Activated effector memory CD4-positive, alpha-beta T cell treated with Interleukin-2 at 50 U/mL for 16 hours (primary cell): ENCODE measurements around the gene FAM174A.

Experiments used
- DNase-seq: peaks from one replicate; pipeline ENCODE4 v3.0.0-alpha.2; 2020

Gene FAM174A

GRCh38 chr5:100535060-100536005 lies at the start of gene FAM174A:
TSS of gene FAM174A (plus strand) at chr5:100535374. CDS start at chr5:100535531, 157 bp downstream.
- DNase-seq = peak; percentile 88

DNA sequence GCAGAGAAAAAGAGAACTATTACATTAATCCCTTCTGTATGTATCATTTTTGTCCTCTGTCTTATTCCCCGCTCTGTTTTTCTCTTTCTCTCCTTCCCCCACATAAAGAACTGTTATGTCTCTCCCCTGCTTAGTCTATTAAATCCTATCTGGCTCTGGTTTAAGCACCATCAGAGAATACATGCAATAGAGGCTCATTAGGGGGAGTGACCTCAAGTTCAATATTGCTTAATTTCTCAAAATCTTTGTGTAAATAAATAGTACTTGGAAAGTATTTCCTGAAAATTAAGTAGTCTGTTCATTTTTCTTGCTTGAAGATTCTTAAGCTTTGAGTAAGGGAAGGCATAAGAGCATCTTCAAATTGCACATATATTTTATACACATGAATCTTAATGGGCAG lies 41.2 kb upstream of the FAM174A start:
- no peak for DNase-seq

DNA sequence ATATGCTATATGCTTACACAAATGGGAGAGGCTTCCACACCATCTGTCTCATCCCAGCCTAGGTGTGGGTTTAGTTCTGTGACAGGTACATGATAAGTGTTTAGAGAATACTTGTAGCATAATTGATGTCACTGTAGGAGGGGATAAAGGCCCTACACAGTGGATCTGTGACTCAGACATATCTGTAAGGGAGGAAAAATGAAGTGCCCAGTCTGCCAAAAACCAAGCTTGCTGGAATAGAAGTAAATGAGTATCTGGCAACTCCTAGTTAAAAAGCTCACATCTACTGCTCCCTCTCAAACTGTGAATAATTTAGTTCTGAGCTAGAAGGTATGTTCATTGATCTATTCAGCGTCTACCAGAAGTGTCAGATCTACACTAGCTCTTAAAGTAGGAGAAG lies 38.9 kb upstream of the FAM174A start:
- no peak for DNase-seq

DNA sequence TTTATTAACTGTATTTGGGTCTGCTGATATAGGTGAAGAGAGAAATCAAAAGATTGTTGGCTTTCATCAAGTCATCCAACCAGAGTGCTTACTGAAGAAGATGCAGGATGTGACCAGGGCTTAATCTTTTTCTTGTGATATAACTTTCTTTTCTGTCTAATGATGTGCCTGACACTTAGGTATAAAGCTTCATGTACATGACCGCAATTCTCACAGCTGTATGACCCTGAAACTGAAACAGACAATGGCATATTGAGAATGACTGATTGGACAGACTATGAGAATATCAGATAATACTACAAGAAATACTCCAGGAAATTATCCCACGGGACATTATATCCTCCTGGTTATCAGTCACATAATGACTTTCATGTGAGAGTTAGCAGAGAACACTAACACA lies 32.5 kb upstream of the FAM174A start:
- no peak for DNase-seq

- DNase-seq = no peak
These were observed 29.0 kb upstream of the FAM174A start for GRCh38 chr5:100505984-100506670.

DNA sequence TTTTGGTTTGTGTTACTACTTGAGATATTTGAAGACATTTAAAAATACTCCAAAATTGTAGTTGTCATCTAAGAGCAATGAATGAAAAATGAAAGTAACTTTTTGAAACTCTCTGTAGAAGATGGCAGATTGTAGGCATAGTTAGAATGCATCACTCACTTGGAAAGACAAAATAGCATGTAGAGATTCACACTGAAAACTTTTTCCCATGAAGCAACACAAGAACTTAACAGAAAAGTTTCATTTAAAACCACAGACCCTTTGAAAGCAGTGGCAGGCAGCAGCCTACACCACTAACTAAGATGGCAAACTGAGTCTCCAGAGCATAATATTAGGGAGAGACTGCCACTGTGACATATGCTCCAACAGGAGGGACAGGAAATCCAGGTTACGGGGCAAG lies 18.9 kb upstream of the FAM174A start:
- DNase-seq = no peak

DNA sequence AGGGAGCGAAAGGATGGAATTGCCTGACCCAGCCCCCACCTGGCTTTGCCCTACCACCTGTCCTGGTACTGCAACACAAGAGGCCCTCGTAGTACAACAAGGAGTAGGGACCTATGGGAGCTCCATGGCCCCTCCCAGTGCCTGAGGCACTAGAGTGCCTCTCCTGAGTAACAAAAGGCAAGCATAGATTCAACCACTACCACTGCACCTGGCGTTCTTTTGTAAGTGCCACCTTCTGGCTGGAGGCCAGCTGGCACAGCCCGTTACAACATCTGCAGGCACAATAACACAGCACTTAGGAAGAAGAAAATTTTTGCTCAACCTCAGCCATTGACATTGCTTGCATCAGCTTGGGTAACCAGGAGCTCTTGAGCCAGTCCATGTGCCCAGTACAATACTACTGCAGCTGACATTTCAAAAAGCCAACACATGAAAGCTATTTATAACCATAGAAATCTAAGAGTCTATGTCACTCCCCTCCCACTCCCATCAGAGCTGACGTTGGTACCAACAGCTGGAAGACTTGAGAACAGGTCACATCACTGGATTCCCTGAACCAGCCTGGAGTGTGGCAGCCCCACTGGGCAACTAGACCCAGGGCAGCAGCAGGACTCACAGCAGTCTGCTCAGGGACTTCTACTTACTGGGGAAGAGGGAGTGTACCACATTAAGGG lies 17.7 kb upstream of the FAM174A start:
- DNase-seq = no peak

GRCh38 chr5:100518377-100518776 lies 16.8 kb upstream of the FAM174A start:
- no peak for DNase-seq

DNA sequence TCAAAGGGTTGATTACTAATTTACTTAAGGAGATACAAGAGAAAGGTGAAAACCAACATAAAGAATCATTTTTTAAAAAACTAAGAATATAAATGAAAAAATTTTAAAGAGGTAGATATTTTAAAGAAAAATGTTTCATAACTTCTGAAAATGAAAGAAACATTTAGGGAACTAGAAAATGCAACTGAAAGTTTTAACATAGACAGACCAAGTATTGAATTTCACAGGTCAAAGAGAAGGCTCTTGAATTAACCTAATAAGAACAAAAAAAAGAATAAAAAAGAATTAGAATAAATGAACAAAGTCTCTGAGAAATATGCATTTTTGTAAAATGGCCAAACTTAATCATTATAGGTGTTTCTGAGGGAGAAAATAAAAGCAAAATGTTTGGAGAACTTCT lies 16.1 kb upstream of the FAM174A start:
- DNase-seq = no peak

DNA sequence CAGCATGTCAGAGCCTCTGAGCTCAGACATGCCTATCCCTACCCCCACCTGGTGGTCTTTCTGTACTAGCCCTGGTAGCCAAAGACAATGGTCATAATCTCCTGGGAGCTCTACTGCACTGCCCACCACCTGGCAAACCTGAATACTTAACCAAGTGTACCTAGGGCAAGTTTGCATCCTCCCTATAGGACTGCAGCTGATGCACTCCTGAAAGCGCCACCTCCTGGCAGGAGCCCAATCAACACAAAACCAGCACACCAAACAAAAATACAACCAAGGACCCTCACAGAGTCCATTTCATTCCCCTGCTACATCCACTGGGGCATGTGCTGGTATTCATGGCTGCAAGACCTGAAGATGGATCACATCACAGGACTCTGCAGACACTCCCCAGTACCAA lies 14.8 kb upstream of the FAM174A start:
- DNase-seq = no peak

DNA sequence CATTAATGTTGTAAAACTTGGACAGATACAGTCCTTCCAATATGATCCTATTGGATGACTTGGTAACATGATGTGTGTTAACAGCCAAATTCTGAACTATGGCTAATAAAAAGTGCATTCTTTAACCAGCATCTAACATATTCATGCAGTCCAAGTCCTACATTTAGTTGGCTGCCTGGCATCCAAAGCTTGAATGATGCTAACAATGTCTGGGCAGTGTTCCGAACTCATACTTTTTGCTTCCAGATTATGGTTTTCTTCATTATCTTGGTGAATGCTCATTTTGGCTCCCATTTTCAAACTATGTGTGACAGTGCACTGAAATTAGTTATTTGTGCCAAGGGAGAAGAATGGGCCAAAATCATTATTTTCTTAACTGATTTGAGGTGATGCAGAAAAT lies 2.8 kb downstream of the FAM174A start:
- no peak for DNase-seq

- DNase-seq = no peak
These were observed 4.3 kb downstream of the FAM174A start for GRCh38 chr5:100539519-100539918.

DNA sequence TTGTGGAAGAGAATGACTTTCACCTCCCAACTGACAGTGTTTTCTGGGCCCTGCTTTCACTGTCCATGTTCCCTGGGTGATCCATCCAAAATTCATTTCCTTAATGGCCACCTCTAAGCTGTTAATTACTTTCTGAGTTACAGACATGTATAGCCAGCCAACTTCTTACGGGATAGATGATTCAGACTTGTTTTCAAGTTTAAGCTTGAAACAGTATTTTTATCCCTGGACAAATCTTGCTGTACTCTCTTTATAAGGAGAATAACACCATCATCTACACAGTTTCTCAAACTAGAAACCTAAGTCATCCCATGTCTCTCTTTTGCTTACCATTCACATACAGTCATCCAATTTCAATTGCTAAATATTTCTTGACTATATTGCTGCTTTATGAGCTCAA lies 6.9 kb downstream of the FAM174A start:
- no peak for DNase-seq

GRCh38 chr5:100546001-100546400 lies 10.8 kb downstream of the FAM174A start:
- no peak for DNase-seq

DNA sequence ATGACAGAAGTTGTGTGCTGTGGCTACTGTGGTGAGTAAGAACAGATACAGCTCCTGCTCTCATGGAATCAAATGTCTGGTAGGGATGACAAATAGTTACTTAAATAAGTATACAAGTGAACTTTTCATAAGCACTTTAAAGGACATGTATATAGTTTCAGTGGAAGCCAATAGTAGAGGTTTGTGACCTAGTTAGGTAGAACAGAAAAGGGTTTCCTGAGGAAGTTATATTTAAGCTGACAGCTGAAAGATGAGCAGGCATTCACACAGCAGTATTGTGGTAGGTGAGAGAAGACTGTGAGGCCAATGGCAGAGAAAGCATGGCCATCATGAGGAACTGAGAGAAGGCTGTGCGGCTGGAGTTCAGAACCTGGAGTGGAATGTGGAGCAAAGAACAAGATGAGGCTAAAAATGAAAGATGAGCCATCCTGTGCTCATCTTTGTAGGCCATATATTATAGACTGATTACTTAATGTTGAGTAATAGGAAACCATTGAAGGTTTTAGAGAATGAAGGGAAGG lies 15.4 kb downstream of the FAM174A start:
- no peak for DNase-seq

DNA sequence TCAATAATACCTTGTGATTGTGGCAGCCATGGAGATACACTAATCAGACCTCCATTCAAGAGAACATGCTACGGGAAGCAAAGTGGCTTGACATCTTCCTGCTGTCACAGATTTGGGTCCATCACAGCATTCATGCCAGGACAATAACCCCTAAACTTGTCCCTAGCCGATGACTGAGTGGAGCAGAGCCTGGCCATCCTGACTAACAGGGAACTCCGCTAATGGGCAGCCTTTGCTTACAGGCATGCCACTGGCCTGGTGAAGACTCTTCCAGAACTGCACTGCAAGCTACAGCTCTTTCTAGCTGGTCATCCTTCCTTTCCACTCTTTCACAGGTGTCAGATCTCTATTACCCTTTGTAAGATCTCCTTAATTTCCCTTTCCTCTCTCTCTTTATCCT lies 16.0 kb downstream of the FAM174A start:
- DNase-seq = no peak

GRCh38 chr5:100553209-100553608 lies 18.0 kb downstream of the FAM174A start:
- no peak for DNase-seq

- no peak for DNase-seq
These were observed 25.7 kb downstream of the FAM174A start for GRCh38 chr5:100560860-100561259.

DNA sequence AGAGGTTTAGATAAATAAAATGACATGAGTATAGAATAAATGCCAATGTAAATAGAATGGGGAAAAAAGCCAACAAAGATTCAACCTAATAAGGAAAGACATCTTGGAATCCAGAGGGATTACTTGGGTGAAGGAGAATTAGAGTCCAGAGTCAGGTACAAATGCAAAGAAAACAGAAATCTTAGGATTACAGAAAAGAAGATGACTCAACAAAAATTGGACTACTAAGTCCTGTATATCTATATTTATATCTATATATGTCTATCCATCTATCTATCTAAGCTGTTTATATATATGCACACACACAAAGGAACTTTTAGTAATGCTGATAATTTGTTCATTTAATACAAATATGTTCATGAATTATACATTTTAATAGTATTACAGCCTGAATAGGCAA lies 27.6 kb downstream of the FAM174A start:
- no peak for DNase-seq

- no peak for DNase-seq
These were observed 31.4 kb downstream of the FAM174A start for GRCh38 chr5:100566382-100567141.

GRCh38 chr5:100574716-100575115 lies 39.5 kb downstream of the FAM174A start:
- no peak for DNase-seq

DNA sequence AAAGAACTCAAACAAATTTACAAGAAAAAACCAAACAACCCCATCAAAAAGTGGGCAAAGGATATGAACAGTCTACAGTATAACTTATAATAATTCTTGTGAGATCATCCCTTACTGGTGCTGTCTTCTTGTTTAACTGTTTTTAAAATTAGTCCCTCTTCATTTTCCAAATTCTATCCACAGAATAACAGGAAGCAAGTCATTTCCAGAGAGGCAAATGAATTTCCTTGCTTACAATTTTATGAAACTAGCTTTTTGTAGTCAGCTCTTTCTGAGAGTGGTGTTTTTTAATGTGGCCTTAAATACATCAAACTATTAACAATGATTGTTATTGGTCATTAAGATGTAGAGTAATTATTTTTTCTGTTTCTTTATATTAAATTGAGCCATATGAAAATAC lies 40.6 kb downstream of the FAM174A start:
- DNase-seq = no peak
